T-helper 2 cell treated with Interferon-gamma antibody and Interleukin-4, amounts not matched to agents 100 ng/mL and 5 ng/mL, for 36 hours (primary cell): ENCODE measurements around the gene OR4F15. TPM values are rescaled to one million over a fixed set of nuclear protein-coding genes. Genes with fewer than 3 reads are reported as not detected.
"Not testable (repeated sequence)": the region's sequence is repeated elsewhere in the genome, so short reads cannot be mapped to it uniquely, and the experiment has no call there.

Experiments used
- intact Hi-C: fragments of 100-400 bp; cut with micrococcal nuclease; formaldehyde crosslinking; loops from one replicate; pipeline ENCODE4 v1.15.1; 2023
- total RNA-seq: library from RNA; stranded (reverse); gene quantifications from 2 replicates; pipeline ENCODE4 v1.2.3, GENCODE V29; 2022

Gene OR4F15, protein sequence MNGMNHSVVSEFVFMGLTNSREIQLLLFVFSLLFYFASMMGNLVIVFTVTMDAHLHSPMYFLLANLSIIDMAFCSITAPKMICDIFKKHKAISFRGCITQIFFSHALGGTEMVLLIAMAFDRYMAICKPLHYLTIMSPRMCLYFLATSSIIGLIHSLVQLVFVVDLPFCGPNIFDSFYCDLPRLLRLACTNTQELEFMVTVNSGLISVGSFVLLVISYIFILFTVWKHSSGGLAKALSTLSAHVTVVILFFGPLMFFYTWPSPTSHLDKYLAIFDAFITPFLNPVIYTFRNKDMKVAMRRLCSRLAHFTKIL
- total RNA-seq, result not detected in 2 replicates

GRCh38 chr15:101811902-101812301 lies at the start of gene OR4F15:
TSS of gene OR4F15 (plus strand) at chr15:101812202. CDS start at chr15:101818187, 5,985 bp downstream.
- intact Hi-C loops, result no loop called here

DNA sequence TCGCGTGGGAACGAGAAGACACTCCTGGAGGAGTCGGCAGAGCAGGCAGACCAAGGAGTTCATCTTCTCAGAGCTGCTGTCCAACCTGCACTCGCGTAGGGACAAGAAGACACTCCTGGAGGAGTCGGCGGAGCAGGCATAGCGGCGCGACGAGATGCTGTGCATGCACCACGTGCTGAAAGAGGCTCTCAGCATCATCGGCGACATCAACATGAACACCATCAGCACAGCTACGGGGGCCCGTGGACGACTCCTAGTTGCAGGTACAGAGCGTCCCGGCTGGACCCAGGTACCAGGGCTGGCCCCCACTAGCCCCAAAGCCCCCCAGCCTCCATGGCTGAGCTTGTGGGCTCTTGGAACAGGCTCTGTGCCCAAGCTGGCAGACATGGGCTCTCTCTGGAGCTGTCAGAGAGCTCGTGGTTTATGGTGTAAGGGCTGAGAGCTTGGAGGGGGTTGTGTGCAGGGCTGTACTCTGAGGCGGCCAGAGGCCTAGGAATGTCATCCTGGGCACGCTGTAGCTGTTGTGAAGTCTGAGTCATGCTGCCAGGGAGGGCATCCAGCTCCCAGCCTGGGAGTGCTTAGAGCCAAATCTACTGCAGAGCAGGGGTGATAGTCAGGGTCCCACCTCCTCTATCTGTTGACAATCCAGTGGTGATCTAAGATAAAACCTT lies 47.2 kb upstream of the OR4F15 start:
- intact Hi-C loops, result not testable (repeated sequence)

- intact Hi-C loops, result not testable (repeated sequence)
Measured at GRCh38 chr15:101765340-101765671, 46.7 kb upstream of the OR4F15 start.

DNA sequence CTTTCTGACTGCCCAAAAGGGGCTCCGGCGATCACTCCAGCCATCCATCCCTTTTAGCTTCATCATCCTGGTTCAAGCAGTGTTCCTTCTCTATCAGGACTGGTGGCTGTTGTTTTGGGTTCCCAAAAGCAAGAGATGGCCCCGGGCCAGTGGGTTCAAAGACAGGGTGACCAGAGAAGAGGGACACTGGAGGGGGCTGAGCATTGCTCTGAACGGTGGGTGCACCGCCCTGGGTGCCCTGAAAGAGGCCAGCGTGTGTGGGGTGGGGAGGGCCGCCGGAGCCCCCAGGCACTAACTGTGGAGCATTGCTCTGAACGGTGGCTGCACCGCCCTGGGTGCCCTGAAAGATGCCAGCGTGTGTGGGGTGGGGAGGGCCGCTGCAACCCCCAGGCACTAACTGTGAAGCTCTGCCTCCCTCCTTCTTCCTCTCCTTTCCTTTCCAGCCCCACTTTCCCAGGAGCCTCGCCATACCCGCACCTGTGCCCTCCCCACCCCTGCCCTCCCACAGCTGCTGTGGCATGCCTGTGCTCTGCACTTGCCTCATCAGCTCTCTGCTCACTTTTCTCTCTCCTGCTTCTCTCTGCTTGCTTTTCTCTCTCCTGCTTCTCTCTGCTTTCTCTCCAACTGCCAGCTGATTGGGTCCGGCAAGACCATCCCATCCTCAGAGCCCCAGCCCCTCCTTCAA lies 46.1 kb upstream of the OR4F15 start:
- intact Hi-C loops, result no loop called here

- intact Hi-C loops, result not testable (repeated sequence)
Measured at GRCh38 chr15:101767083-101767640, 44.8 kb upstream of the OR4F15 start.

DNA sequence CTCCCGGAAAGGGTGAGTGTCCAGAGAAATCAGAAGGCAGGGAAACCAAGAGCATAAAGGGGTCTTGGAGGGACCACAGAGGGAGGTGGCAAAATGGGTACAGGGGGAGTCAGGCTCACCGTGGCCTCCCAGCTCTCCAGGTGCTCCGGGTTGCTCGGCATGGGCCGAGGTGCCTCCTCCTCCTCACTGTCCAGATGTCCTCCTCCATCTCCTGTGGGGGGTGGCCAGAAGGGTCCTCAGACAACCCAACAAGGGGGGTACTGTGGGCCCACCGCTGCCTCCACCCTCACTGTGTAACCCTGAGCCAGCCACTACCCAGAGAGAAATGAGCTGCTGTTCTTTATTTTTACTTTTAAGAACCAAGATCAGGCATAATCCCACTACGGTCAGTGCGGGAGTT lies 39.1 kb upstream of the OR4F15 start:
- intact Hi-C loops, result no loop called here

DNA sequence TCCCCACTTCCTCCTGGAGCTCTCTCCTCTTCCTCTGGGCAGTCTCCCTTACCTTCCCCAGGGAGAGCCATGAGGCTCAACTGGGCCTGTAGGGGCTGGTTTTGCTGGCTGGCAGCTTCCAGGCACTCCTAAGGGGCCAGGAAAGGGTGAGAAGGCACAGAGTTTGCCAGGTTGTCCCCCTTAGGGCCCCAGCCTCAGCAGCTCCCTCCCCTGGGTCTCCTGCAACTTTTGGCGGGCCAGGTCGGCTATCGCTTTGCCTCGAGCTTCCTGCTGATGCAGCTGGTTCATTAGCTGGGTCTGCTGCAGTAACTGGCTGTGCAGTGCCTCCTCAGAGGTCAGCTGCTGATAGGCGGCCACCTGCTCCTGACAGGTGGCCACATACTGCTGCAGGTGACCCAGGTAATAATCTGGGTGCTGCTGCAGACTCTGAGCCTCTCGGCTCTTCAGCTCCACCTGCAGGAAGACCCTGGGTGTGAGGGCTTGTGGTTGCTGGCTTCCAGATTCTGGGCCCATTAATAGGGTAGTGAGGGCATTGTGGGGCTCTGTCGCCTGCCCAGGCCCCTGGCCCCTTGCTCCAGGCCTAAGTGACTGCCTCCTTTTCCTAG lies 38.4 kb upstream of the OR4F15 start:
- intact Hi-C loops, result no loop called here

DNA sequence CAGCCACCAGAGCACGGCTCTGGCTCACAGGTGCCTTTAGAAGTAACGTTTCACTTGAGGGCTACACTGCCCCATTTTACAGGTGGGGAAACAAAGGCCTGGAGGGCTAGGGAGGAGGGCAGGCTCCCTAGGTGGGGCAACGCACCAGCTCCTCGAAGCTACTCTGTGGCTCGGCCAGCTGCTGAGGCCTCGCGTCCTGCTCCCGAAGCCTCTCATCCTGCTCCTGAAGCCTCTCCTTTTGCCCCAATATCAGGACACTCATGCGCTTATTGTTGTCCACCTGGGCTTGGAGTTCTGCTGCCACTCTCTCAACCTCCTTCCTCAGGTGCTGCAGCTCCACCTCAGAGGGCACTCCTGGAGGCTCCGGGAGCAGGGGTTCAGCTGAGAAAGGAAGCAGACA lies 36.9 kb upstream of the OR4F15 start:
- intact Hi-C loops, result no loop called here

DNA sequence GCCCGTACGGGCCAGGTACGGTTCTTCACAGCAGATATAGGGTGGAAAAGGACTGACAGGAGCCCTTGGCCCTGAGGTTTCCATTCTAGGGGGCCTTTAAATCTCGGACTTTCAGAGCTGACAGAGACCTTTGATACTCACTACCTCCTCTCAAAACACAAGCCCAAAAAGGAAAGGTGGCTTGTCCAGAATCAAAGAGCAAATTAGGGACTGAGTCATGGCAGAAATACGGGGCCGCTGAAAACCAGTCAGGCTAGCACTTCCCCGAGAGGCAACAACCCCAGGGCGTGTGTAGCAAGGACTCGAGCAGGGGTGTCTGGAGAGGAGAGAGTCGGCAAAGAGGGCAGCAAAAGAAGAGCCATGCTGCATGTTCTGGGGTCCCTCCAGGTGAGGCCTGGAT lies 33.4 kb upstream of the OR4F15 start:
- intact Hi-C loops, result not testable (repeated sequence)

DNA sequence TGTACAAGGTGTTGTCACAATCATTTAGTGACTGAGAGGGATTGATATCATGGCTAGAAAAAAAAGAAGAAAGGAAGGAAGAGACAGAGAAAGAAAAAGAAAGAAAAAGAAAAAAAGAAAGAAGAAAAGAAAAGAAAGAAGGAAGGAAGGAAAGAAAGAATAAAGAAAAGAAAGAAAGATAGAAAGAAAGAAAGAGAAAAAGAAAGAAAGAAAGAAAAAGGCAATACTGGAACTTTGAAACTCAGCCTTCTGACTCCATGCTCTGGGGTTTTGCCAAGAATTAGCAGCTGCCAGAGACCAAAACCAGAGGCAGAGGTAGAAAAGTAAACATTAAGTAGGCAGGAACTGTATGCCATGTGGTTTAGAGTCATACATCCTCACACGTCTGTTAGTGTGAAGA lies 31.8 kb upstream of the OR4F15 start:
- intact Hi-C loops, result not testable (repeated sequence)

- intact Hi-C loops, result no loop called here
Measured at GRCh38 chr15:101781928-101782327, 30.1 kb upstream of the OR4F15 start.

DNA sequence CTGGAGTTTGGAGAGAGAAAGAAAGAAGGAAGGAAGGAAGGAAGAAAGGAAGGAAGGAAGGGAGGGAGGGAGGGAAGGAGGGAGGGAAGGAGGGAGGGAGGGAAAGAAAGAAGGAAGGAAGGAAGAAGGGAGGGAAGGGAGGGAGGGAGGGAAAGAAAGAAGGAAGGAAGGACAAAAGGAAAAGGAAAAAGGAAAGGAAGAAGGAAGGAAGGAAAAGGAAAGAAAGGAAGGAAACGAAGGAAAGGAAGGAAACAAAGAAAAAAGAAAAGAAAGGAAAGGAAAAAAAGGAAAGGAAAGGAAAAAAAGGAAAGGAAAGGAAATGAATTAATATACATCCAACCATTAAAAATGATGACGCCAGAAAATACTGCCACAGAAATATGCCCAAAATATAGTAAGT lies 27.4 kb upstream of the OR4F15 start:
- intact Hi-C loops, result no loop called here

GRCh38 chr15:101786422-101786821 lies 25.6 kb upstream of the OR4F15 start:
- intact Hi-C loops, result not testable (repeated sequence)

DNA sequence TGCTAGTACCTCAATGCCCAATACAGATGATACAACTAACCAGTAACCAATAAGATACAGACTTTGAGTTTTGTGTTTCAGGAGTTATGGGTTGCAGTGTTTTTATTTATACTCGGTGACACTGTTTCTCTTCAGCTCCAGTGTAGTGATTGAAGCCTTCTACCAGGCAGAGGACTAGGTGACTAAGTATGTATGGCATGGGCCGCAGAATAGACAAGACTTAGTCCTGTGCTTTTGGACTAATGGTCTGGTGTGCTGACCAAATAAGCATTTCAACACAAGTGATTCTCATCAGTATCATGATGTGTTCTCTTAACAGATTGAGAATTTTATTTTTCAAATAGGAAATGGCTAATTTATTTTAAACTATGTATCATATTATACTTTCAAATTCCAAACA lies 24.0 kb upstream of the OR4F15 start:
- intact Hi-C loops, result not testable (repeated sequence)

DNA sequence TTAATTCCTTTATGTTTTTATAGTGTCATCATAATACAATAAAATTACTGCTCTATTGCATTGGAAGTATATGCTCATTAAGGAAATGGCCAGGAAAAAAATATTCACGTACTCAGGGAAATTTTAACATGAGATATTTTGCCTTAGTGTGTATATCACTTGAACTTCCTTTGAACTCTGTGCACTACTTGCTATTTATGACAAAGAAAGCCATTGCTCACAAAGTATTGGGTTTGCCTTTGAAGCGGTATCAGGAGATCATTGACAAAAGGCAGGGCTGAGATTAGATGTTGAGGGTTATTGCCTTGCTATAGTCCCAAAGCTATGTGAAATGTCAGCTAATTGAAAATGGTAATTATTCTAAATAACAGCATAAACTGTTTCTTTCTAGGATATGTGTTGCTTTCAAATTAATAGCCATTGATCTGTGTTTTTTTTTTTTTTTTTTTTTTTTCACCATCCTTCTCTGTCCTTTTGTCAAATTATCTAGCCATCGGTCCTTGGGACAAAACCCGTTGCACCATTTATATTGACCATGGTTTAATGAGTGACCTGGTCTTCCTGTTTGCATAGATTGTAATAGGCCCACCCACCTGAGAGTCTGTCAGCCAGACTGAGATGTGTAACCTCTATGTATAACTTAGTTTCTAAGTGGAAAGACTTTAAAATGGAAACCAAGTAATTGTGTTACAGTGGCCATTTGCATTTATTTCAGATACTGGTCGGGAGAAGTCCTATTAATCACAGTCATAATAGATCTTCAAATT lies 23.3 kb upstream of the OR4F15 start:
- intact Hi-C loops, result not testable (repeated sequence)

DNA sequence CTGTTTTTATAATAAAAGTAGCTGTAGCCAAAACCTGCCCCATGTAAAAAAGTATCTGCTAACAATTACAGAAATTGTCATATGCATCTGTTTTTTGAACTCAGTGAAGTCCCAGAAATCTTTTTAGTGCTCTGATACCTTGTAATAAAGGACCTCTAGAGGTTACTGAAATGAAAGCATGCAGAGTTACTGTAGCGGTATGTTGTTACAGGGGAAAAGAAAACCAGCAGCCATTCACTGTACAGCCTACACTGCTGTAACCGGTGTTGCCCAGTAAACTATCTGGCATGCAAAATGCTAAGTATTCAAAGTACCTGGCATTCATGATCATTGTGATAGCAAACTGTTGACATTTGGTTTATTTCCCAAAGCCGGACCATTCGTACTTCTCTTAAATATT lies 21.3 kb upstream of the OR4F15 start:
- intact Hi-C loops, result not testable (repeated sequence)

- intact Hi-C loops, result not testable (repeated sequence)
Measured at GRCh38 chr15:101793981-101794380, 18.0 kb upstream of the OR4F15 start.

GRCh38 chr15:101795455-101795854 lies 16.5 kb upstream of the OR4F15 start:
- intact Hi-C loops, result no loop called here

DNA sequence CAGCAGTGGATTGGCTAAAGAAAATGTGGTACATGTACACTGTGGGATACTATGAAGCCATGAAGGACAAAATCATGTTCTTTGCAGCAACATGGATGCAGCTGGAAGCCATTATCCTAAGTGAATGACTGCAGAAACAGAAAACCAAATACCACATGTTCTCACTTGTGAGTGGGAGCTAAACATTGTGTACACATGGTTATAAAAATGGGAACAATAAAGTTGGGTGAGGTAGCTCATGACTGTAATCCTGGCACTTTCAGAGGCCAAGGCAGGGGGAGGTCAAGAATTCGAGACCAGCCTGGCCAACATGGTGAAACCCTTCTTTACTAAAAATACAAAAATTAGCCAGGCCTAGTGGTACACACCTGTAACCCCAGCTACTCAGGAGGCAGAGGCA lies 12.3 kb upstream of the OR4F15 start:
- intact Hi-C loops, result no loop called here

DNA sequence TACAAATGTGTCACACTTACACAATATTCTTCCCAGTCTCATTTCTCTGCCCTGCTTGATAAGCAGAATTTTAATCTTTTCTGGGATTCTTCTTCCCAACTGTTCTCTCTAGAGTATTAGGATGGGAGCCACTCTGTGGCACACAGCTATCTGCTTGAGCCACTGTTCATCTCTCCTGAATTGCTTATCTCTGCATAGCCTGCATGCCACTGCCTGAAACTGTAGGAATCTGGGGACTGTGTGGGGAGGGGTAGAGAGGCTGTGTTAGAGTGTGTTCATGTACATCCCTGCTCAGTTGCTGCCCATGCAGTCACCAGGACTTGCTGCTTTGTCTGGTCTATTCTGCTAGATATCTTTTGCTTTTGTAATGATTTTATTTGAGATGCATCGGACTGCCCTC lies 11.0 kb upstream of the OR4F15 start:
- intact Hi-C loops, result no loop called here

DNA sequence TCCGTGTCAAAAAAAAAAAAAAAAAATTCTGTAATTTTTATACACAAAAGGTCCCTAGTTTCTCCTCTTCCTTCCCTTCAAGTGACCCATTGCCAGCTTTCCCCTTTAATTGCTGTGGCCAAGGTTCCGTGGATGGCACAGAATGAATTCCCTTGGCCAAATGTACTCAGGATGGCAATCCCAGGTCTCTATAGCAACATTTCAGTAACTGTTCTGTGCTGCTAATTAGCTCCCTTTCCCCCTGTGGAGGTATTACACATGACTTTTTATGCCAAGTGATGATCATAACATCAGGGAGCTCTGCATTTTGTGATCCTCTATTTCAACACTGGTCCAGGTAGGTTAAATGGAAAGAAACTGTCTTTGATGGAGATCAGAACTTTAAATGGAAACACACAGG lies 8.8 kb upstream of the OR4F15 start, which contains the start of gene OR4F6:
Gene OR4F6, plus strand, starts transcription at position 301 of the 400 bp plus-strand sequence. CDS start 2,211 bp downstream, outside the sequence.
- intact Hi-C loops, result no loop called here
